ENCODE results near the gene FGF22. TPM values are rescaled to one million over a fixed set of nuclear protein-coding genes. Genes with fewer than 3 reads are reported as not detected.

The FGF22 gene
- total and polyA plus RNA-seq, 2 of the 13 experiments (the other 11 are each of a cell fraction or from before 2014, with no cell fraction given) = 0.24 TPM; not detected in 1

- no peaks in the 10 kb centered on the region for H3K9me3 ChIP-seq (ENCODE audit: low read length)
- no peaks in the 10 kb centered on the region for H4K20me1 ChIP-seq (ENCODE audit: insufficient read depth, low read length)
- in situ Hi-C loops (cut with HindIII; ENCODE audit: extremely low pct_ligation_motif_present, low pct_unique_long_range_greater_than_20kb) (no loop called here), intact Hi-C loops (cut with micrococcal nuclease; ENCODE audit: unreplicated experiment) (no loop called here)
- FAIRE-seq (no peak), DNase-seq (ENCODE audit: low spot score) (peak; percentile 30), ATAC-seq (peak; percentile 7; the same call in 2 of the 3 replicates)
- H3K4me3 ChIP-seq (replicated peaks in 1 of 3; ENCODE audit: insufficient read depth in 1 of 3, low read depth in 2 of 3, low read length in 3 of 3) = peak overlapping the region; percentile 54 to 76 (median 69); a peak in 5 of 6 replicates
- BruUV-seq (replicated peaks) = no TSS peak
- H3K27ac ChIP-seq (ENCODE audit: extremely low read length, insufficient read depth, low read length) = no peak overlapping the region
- H3K36me3 ChIP-seq (replicated peaks in 1 of 2; ENCODE audit: control insufficient read depth in 1 of 2, insufficient read depth in 2 of 2, low read length in 2 of 2) = no peaks in the 10 kb centered on the region
- peak overlapping the region; percentile 27 for H3K9ac ChIP-seq (ENCODE audit: insufficient read depth, low read depth, low read length)
- H3K4me2 ChIP-seq (ENCODE audit: low read depth, low read length) = peak overlapping the region; percentile 86
- peaks cover 92% of the 10 kb centered on the region for H3K4me1 ChIP-seq (ENCODE audit: insufficient read depth, low read length)
- POLR2A ChIA-PET = interaction anchor here (1.3 to 3.8 kb wide), 3 partner anchors 11 to 33 kb away, joined by 4 to 27 read pairs (median 9); partner anchors contain the start of genes PALM and RNF126
- no peaks in the 10 kb centered on the region for H3K79me2 ChIP-seq (ENCODE audit: insufficient read depth, low read length)
- no peak overlapping the region for H2AFZ ChIP-seq (ENCODE audit: low read length)
- WGBS (ENCODE audit: low lambda C conversion rate) = 3% methylated on average over 11 of the region's 38 CpGs
- CTCF ChIA-PET (ENCODE audit: low intra/inter-chr PET ratio, low total read pairs) = no interaction called here
- H3K27me3 ChIP-seq (ENCODE audit: control insufficient read depth in 1 of 2, insufficient read depth in 2 of 2, low read length in 2 of 2) = peaks cover 0 to 7% of the 10 kb centered on the region in 2 experiments; a peak in 1 of 5 replicates
- TF ChIP-seq JDP2 (CRISPR knock-in tag; IDR thresholded peaks at IDR 0.05; ENCODE audit: borderline replicate concordance) = no peak; the same call in 1 of the 2 replicates
- TF ChIP-seq NR2F1 (CRISPR knock-in tag; IDR thresholded peaks at IDR 0.05) = peak in 1 of 2 experiments; percentile 24; a peak in 1 of 4 replicates
- TF ChIP-seq MIER3 (CRISPR knock-in tag; IDR thresholded peaks at IDR 0.05; ENCODE audit: borderline replicate concordance) = no peak
- peak; percentile 35; the same call in 1 of the 2 replicates for TF ChIP-seq KDM2A (CRISPR knock-in tag; IDR thresholded peaks at IDR 0.05; ENCODE audit: borderline replicate concordance, low read depth)
- peak; percentile 57; the same call in 1 of the 2 replicates for TF ChIP-seq MTA1 (CRISPR knock-in tag; IDR thresholded peaks at IDR 0.05; ENCODE audit: borderline replicate concordance)
- peak; percentile 71 for TF ChIP-seq SKI (IDR thresholded peaks at IDR 0.05; ENCODE audit: partially characterized antibody)
- peak; percentile 44; the same call in 1 of the 2 replicates for TF ChIP-seq PATZ1 (CRISPR knock-in tag; IDR thresholded peaks at IDR 0.05)
- TF ChIP-seq REL (CRISPR knock-in tag; conservative IDR thresholded peaks at IDR 0.05) = no peak
- TF ChIP-seq HDAC2 (CRISPR knock-in tag; IDR thresholded peaks at IDR 0.05) = peak; percentile 56; the same call in 1 of the 2 replicates
- no peak for TF ChIP-seq ZFP37 (CRISPR knock-in tag; IDR thresholded peaks at IDR 0.05; ENCODE audit: borderline replicate concordance)
- TF ChIP-seq ZBTB7A (CRISPR knock-in tag; IDR thresholded peaks at IDR 0.05) = peak; percentile 83
- TF ChIP-seq HNF4A (CRISPR knock-in tag; IDR thresholded peaks at IDR 0.05) = peak; percentile 7
- no peak for TF ChIP-seq NRL (CRISPR knock-in tag; IDR thresholded peaks at IDR 0.05; ENCODE audit: borderline replicate concordance)
- TF ChIP-seq UBTF (CRISPR knock-in tag; IDR thresholded peaks at IDR 0.05) = 0 out of 2 replicates have a peak, but pooled peaks have one; percentile 20
- peak; percentile 49 for TF ChIP-seq ZNF883 (CRISPR knock-in tag; IDR thresholded peaks at IDR 0.05; ENCODE audit: not compliant biosample characterization)
These were observed 34.8 kb downstream of the FGF22 start for GRCh38 chr19:674282-675151.
